Loucy (cell line): Measurements from ENCODE around the gene APEX1.

Experiments used
- H2AFZ ChIP-seq: fragments of 200-600 bp; sonication (generic); 2 replicates; pipeline ENCODE4 v1.6.0; 2016; ENCODE audit warnings: antibody characterized with exemption, mild to moderate bottlenecking, low read length, moderate library complexity
- H3F3A ChIP-seq: fragments of 200-600 bp; 2 replicates; pipeline ENCODE4 v1.6.0; 2016; ENCODE audit warnings: antibody characterized with exemption, low read depth, mild to moderate bottlenecking
- H3K27me3 ChIP-seq: fragments of 200-600 bp; sonication (generic); 2 replicates; pipeline ENCODE4 v1.6.1; 2014; ENCODE audit warnings: low read length, mild to moderate bottlenecking; ENCODE audit not compliant: insufficient read depth, poor library complexity, severe bottlenecking
- H3K36me3 ChIP-seq: fragments of 200-600 bp; sonication (generic); 2 replicates; pipeline ENCODE4 v1.6.1; 2016; ENCODE audit warnings: low read length; ENCODE audit not compliant: insufficient read depth
- H3K4me1 ChIP-seq: fragments of 200-600 bp; sonication (generic); 2 replicates; pipeline ENCODE4 v1.5.1; 2014; ENCODE audit warnings: low read length, mild to moderate bottlenecking; ENCODE audit not compliant: insufficient read depth, poor library complexity, severe bottlenecking
- H3K4me2 ChIP-seq: fragments of 200-600 bp; sonication (generic); 2 replicates; pipeline ENCODE4 v1.6.0; 2014; ENCODE audit warnings: antibody characterized with exemption, low read length, low read depth, mild to moderate bottlenecking; ENCODE audit not compliant: poor library complexity, severe bottlenecking
- H3K4me3 ChIP-seq: fragments of 200-600 bp; sonication (generic); 2 replicates; pipeline ENCODE4 v1.5.1; 2014; ENCODE audit warnings: low read length, mild to moderate bottlenecking, mixed read lengths; ENCODE audit not compliant: poor library complexity, severe bottlenecking
- H3K79me2 ChIP-seq: fragments of 200-600 bp; sonication (generic); 2 replicates; pipeline ENCODE4 v1.6.1; 2014; ENCODE audit warnings: low read length; ENCODE audit not compliant: insufficient read depth
- H3K9ac ChIP-seq: fragments of 200-600 bp; sonication (generic); 2 replicates; pipeline ENCODE4 v1.6.0; 2014; ENCODE audit warnings: mild to moderate bottlenecking, low read depth, low read length, moderate library complexity; ENCODE audit not compliant: poor library complexity, severe bottlenecking
- H3K9me2 ChIP-seq: fragments of 200-600 bp; sonication (generic); replicated peaks from 2 replicates; pipeline ENCODE4 v1.6.1; 2016; ENCODE audit warnings: low read depth, low read length, mixed read lengths
- H3K9me3 ChIP-seq: fragments of 200-600 bp; sonication (generic); 2 replicates; pipeline ENCODE4 v1.6.1; 2014; ENCODE audit warnings: mild to moderate bottlenecking, antibody characterized with exemption, low read length, low read depth; ENCODE audit not compliant: insufficient read depth
- H4K20me1 ChIP-seq: fragments of 200-600 bp; sonication (generic); 2 replicates; pipeline ENCODE4 v1.6.0; 2014; ENCODE audit warnings: antibody characterized with exemption, low read length, mild to moderate bottlenecking; ENCODE audit not compliant: insufficient read depth, poor library complexity, severe bottlenecking
- CTCF ChIP-seq: fragments of 200-600 bp; sonication (generic); conservative IDR thresholded peaks from 2 replicates; pipeline ENCODE4 v1.5.1; 2014; ENCODE audit warnings: mild to moderate bottlenecking, antibody characterized with exemption, low read length
- EZH2phosphoT487 ChIP-seq: fragments of 200-600 bp; IDR thresholded peaks from 2 replicates; pipeline ENCODE4 v1.6.1; 2018; ENCODE audit warnings: antibody characterized with exemption, mild to moderate bottlenecking, moderate library complexity, borderline replicate concordance

Gene APEX1

DNA sequence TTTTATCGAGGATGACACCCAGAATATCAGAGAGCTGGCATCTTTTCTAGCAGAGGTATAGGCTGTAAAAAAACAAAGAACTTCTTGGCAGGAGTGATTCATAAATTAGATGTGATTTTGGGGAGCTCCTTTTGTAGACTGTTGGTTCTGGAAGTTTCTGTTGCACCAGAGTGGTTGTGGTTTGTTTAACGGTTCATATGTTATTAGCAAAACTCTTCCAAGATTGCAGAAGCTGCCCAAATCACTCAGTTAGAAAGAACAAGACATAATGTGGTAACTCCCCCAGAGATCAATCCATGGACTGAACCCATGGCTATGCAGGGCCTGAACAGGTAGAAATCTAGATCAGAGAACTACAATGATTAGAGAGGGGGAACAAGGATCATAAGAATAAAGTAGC lies 43.6 kb downstream of the APEX1 start:
- Histone ChIP-seq H4K20me1 (no peaks in the 10 kb centered on the region), H3K9me2 (no peaks in the 10 kb centered on the region), H3K79me2 (no peaks in the 10 kb centered on the region), H3K9me3 (no peaks in the 10 kb centered on the region), H2AFZ (peak overlapping the region; percentile 74), H3K4me2 (peak overlapping the region; percentile 68), H3K9ac (peak overlapping the region; percentile 62), H3K4me3 (peak overlapping the region; percentile 50), H3F3A (peaks cover 13% of the 10 kb centered on the region; the same call in 1 of the 2 replicates), H3K36me3 (no peaks in the 10 kb centered on the region), H3K27me3 (no peaks in the 10 kb centered on the region), H3K4me1 (peaks cover 39% of the 10 kb centered on the region)
- TF ChIP-seq EZH2phosphoT487 (no peak), CTCF (no peak)

- H3K4me3 ChIP-seq: peak overlapping the region; percentile 50
- H3K9me2 ChIP-seq: no peaks in the 10 kb centered on the region
- no peaks in the 10 kb centered on the region for H3K9me3 ChIP-seq
- peak overlapping the region; percentile 68 for H3K4me2 ChIP-seq
- peaks cover 37% of the 10 kb centered on the region for H3K4me1 ChIP-seq
- peak overlapping the region; percentile 62 for H3K9ac ChIP-seq
- peak overlapping the region; percentile 74 for H2AFZ ChIP-seq
- no peaks in the 10 kb centered on the region for H3K79me2 ChIP-seq
- peaks cover 13% of the 10 kb centered on the region; the same call in 1 of the 2 replicates for H3F3A ChIP-seq
- no peaks in the 10 kb centered on the region for H4K20me1 ChIP-seq
- no peak for TF ChIP-seq CTCF
- TF ChIP-seq EZH2phosphoT487: no peak
- no peaks in the 10 kb centered on the region for H3K36me3 ChIP-seq
- H3K27me3 ChIP-seq: no peaks in the 10 kb centered on the region
Measured at GRCh38 chr14:20499108-20499507, 44.1 kb downstream of the APEX1 start.

GRCh38 chr14:20499881-20500280 lies 44.9 kb downstream of the APEX1 start:
- peaks cover 37% of the 10 kb centered on the region for H3K4me1 ChIP-seq
- H2AFZ ChIP-seq: peak overlapping the region; percentile 74

More at GRCh38 chr14:20499881-20500280, 44.9 kb downstream of the APEX1 start:
- TF ChIP-seq EZH2phosphoT487 (no peak), CTCF (no peak)
- Histone ChIP-seq H3K9me3 (no peaks in the 10 kb centered on the region), H3K79me2 (no peaks in the 10 kb centered on the region), H3K4me2 (peak overlapping the region; percentile 68), H3K36me3 (no peaks in the 10 kb centered on the region), H3K9ac (peak overlapping the region; percentile 62), H3K27me3 (no peaks in the 10 kb centered on the region), H4K20me1 (no peaks in the 10 kb centered on the region), H3K4me3 (peak overlapping the region; percentile 50), H3K9me2 (no peaks in the 10 kb centered on the region), H3F3A (peaks cover 13% of the 10 kb centered on the region; the same call in 1 of the 2 replicates)
